Measurements from ENCODE around the gene EYA4. TPM values are rescaled to one million over a fixed set of nuclear protein-coding genes. Genes with fewer than 3 reads are reported as not detected.
A peak's percentile ranks its signal among the peaks of the same experiment; 100 is the strongest.

EYA4 gene
- polyA plus RNA-seq, 5 donors: 5.3 to 10.5 (median 8.6) TPM

GRCh38 chr6:133288662-133289061, 47.5 kb downstream of the EYA4 start:
- no peak for DNase-seq

DNA sequence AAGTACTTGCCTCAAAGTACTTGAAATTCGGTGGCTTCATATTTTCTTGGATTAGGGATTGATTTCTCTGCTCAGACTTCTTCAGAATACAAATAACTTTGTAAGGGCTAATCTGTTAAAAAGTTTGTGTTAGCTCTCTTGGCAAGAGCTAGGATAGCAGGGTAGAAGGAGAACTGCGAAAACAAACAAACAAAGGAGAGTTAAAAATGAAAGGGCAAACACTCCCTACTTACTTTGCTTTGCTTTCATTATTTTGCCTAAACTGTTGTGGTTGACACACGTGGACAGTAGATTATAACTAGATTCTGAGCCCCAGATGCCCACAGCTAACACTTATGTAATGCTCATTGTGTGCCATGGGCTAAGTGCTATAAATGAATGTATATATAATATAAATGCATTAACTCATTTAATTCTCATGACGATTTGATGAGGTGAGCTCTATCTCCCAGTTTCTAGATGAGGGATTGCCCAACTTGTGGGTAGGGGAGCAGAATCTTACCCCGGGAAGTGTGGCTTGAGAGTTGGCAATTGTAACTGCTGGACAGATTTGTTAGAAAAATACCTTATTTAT, 48.7 kb downstream of the EYA4 start:
- DNase-seq: no peak

GRCh38 chr6:133290930-133291329, 49.8 kb downstream of the EYA4 start:
- DNase-seq: no peak

DNA sequence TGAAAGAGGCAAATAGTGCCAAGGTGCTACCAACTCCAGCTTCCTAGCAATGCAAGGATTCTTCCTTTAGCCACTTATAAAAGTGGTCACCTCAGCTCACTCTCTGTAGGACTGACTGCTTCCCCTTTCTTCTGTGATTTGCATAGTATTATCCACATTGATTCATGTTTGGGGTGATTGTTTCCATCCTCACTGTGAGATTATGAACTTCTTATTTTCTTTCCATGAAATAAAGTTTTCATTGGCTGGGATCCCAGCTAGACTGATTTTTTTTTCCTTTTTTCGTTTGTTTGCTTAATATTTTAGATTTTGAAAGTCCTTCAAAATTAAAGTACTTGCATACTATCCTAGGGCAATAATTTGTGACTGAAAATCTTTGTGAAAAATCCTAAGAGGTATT, 50.5 kb downstream of the EYA4 start:
- DNase-seq: no peak

DNA sequence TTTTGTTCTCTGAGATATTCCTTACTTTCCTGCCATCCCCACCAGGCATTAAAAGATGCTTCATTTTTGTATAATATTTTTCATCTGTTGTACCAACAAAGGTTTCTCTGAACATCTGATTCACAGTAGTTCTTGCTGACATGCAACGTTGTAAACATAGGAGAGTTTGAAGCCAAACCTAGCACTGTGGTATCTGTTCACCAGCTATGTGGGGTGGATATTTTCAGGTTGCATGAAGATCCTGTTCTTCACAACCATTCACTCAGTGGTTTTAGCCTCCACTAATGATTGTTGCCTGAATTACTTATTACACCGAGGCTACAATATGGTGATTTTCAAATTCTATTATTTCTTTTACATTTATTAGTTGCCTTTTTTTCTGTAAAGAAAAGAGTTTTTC, 56.5 kb downstream of the EYA4 start:
- DNase-seq: no peak

GRCh38 chr6:133298335-133298734, 57.2 kb downstream of the EYA4 start:
- DNase-seq: no peak

- no peak for DNase-seq
Observed at GRCh38 chr6:133298801-133299200, 57.6 kb downstream of the EYA4 start.

- DNase-seq: no peak
Observed at GRCh38 chr6:133300896-133301295, 59.7 kb downstream of the EYA4 start.

DNA sequence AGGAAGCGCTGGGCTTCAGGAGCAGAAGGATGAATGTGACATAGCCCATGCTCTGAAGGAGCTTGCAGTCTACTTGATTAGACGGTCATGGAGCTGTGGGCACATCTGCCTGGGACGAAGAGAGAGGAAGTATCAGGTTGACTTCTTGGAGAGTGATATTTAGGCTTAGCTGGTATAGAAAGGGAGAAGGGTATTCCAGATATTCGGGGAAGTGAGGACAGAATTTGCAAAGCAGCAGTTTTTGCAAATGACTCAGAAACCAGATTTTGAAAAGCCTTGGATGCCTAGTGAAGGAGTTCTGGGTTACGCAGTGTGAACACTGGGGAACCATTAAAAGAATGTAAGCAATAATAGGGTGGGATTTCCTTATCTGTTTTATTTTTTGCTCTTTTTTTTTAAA, 60.7 kb downstream of the EYA4 start:
- no peak for DNase-seq

- no peak for DNase-seq
Observed at GRCh38 chr6:133306931-133307330, 65.8 kb downstream of the EYA4 start.

DNA sequence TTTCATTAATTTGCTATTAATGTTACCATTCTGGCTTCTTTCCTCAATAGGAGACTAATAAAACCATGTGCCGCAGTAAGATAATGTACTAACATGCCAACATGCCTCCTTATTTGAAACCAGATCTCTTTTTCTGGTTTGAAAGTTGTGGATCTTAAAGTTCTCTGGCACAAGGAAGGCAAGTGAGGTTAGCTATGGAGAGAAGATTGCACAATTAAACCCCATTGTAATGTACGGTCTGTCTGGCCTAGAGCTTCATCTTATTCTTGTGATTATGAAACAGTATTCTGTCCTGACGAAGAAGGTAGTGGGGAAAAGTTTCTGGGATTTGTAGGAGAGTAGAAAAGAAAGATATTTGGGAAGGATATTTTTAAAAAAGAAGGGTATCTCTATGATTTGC, 68.4 kb downstream of the EYA4 start:
- DNase-seq: no peak

- no peak for DNase-seq
Observed at GRCh38 chr6:133312006-133312405, 70.8 kb downstream of the EYA4 start.

GRCh38 chr6:133313068-133313467, 71.9 kb downstream of the EYA4 start:
- DNase-seq: no peak

DNA sequence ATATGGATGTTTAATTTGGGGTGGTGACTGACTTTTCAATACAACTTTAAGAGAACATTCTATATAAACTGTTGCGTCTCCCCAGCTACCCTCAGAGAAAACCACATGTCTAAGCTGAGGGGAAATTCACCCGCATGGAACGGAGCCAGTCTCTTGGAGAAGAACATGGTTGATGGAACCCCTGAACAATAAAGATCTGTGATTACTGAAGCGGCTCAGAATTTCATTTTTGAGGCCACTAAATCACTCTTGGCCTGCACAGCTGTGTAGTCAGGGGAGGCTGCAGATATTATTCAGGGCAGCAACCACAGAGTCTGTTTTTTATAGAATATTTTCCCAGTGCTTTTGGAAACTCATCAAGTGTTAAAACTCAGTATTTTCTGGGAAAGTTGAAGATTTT, 73.8 kb downstream of the EYA4 start:
- DNase-seq: no peak

DNA sequence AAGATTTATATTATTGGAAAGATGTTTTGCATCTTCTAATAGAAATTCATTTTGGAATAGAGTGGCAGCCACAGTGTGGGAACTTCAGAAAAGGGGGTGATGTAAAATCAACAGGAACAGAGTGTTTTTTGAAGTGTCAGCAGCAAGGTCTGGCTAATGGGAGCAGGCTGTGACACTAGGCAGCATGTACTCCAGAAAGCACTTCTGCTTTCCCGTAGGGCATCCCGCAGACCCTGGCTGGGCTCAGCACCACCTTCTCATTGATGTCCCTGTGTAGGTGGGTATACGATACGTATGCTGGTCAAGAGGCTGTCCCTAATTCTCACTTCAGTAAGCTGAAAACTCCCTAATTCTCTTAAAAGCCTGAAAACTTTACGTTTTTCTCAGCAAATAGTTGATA, 74.7 kb downstream of the EYA4 start:
- DNase-seq: no peak

- DNase-seq: no peak
Observed at GRCh38 chr6:133317704-133318103, 76.5 kb downstream of the EYA4 start.

DNA sequence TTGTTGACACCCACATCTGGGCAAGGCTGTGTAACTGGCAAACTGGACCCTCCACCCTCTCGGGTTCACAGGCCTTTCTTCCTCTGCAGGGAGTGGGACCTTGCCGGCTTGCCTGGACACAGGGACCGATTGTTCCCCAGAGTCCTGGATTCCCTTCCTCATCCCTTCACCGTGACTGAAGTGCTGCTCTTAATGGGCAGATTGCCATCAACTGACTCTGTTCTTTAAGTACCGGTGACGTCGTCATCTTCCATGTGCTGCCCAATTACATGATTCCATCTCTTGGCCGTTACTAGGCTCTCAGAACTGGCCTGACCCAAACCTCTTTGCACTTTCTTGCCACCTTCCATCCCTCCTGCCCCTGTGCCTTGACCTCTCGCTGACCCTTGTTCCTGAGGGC, 85.4 kb downstream of the EYA4 start:
- DNase-seq: no peak

GRCh38 chr6:133333852-133334251, 92.7 kb downstream of the EYA4 start:
- DNase-seq: no peak

GRCh38 chr6:133337308-133337707, 96.2 kb downstream of the EYA4 start:
- no peak for DNase-seq

GRCh38 chr6:133339543-133340384, 98.6 kb downstream of the EYA4 start:
- no peak for DNase-seq

- DNase-seq: no peak
Observed at GRCh38 chr6:133340557-133340956, 99.4 kb downstream of the EYA4 start.

DNA sequence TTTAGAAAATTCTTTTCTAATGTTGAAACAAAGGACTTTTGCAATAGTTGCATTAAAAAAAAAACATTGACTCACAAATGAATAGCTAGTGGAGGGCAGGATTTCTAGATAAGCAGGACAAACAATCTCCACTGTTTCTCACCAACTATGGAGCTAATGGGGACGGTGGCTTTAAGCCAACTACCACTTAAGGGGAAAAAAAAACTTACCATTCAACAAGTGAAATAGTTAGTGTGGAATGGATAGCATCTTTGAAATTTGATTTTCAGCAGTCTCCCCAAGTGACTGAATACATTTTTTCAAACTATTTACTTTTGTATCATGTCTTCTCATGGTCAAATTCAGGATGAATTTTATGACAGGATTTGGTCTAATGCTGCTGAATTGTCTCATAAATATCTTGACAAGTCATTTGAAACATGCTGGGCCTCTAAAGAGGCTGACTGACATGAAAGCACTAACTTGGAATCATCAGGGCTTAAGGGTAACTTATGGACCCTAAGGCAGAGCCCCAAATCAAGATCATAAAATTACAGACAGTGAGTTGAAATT, 100.5 kb downstream of the EYA4 start:
- DNase-seq: peak; percentile 22 to 34

DNA sequence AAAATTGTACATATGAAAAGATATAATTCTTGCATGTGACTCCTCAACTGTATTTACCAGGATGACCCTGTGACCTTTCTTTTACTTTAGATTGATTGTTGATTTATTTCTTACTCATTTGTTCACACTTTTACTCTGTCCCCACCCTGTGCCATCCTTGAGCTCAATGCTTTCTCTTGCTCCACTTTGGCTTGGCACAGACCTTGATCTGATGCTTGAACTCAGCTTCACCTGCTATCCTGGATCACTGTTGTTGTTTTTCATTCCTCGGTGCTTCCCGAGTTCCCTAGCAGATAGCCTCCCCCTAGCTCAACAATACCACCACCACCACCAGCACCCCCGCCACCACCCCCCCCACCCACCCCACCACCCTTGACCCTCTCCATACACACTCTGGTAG, 102.1 kb downstream of the EYA4 start:
- no peak for DNase-seq

Measured in right lung (tissue), 5 donors.